Mammary epithelial cell (primary cell): ENCODE data around the gene CNTNAP2.

Source experiments
- EZH2 ChIP-seq: IDR thresholded peaks from 2 replicates; pipeline ENCODE4 v1.6.1; 2012; ENCODE audit warnings: low read length, inconsistent platforms, borderline replicate concordance
- TF ChIP-seq, protein P1 (sequence below), 2 donors: IDR thresholded peaks in 1 of 2; conservative IDR thresholded peaks in 1 of 2; 2 replicates each; pipeline ENCODE4 v1.5.1; 2011 to 2012; ENCODE audit warnings: inconsistent platforms in 2 of 2, low read length in 2 of 2, mild to moderate bottlenecking in 2 of 2, control low read depth in 1 of 2, low read depth in 1 of 2; ENCODE audit not compliant: insufficient read depth in 1 of 2; ENCODE audit errors: extremely low read depth in 1 of 2

DNA sequence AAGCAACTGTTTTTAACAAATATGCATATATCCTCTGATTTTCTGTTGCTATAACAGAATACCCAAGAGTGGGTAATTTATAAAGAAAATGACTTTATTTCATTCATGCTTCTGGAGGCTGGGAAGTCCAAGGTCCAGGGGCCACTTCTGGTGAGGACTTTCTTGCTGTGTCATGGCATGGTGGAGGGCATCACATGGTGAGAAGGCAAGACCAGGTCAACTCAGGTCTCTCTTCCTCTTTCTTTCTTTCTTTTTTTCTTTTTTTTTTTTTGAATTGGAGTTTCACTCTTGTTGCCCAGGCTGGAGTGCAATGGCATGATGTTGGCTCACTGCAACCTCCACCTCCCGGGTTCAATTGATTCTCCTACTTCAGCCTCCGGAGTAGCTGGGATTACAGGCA, 2170.9 kb downstream of the CNTNAP2 start:
- TF ChIP-seq EZH2 = no peak
- TF ChIP-seq, protein P1, sequence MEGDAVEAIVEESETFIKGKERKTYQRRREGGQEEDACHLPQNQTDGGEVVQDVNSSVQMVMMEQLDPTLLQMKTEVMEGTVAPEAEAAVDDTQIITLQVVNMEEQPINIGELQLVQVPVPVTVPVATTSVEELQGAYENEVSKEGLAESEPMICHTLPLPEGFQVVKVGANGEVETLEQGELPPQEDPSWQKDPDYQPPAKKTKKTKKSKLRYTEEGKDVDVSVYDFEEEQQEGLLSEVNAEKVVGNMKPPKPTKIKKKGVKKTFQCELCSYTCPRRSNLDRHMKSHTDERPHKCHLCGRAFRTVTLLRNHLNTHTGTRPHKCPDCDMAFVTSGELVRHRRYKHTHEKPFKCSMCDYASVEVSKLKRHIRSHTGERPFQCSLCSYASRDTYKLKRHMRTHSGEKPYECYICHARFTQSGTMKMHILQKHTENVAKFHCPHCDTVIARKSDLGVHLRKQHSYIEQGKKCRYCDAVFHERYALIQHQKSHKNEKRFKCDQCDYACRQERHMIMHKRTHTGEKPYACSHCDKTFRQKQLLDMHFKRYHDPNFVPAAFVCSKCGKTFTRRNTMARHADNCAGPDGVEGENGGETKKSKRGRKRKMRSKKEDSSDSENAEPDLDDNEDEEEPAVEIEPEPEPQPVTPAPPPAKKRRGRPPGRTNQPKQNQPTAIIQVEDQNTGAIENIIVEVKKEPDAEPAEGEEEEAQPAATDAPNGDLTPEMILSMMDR (conservative IDR thresholded peaks at IDR 0.05 in 1 of 2, IDR thresholded peaks at IDR 0.05 in 1 of 2; ENCODE audit: extremely low read depth in 1 of 2, insufficient read depth in 1 of 2, low read depth in 1 of 2, low read length in 2 of 2) = no peak
